Measurements from ENCODE around the gene IGSF6. TPM values are rescaled to one million over a fixed set of nuclear protein-coding genes. Genes with fewer than 3 reads are reported as not detected.
"Not testable (repeated sequence)": the region's sequence is repeated elsewhere in the genome, so short reads cannot be mapped to it uniquely, and the experiment has no call there.

IGSF6 gene
- total RNA-seq, 1 donor from 2014 or later: 0.76 TPM

DNA sequence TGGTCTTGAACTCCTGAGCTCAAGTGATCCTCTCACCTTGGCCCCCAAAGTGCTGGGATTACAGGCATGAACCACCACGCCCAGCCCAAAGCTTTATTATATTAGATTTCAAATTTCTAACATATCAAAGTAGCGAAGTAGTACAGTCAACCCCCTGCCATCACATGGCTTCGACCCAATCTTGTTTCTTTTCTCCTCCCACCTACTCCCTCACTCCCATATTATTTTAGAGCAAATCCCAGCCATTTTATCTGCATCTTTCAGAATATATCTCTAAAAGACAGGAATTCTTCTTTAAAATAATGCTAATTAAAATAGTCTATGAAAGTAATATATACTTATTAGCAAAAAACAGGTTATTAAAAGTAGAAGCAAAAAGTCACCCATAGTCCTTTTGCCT, 893 bp downstream of the IGSF6 start:
- ATAC-seq: no peak

DNA sequence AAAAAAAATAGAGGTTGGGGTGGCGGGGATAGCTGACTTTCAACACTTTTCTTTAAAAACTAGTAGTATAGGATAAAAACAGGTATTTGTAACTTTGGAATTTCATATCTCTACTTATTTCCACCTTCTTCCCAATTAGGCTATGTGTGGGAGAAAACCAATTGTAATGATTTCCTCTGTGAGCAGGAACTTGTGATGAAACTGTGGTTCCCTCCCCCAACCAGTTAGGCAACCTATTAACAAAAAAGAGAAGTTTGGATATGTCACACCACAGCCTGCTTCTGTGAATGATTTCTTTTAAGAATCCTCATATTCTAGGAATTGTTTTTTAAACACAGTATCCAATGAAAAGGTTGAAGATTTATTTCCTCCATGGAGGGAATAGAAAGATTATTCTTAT, 1.9 kb downstream of the IGSF6 start:
- ATAC-seq: no peak

DNA sequence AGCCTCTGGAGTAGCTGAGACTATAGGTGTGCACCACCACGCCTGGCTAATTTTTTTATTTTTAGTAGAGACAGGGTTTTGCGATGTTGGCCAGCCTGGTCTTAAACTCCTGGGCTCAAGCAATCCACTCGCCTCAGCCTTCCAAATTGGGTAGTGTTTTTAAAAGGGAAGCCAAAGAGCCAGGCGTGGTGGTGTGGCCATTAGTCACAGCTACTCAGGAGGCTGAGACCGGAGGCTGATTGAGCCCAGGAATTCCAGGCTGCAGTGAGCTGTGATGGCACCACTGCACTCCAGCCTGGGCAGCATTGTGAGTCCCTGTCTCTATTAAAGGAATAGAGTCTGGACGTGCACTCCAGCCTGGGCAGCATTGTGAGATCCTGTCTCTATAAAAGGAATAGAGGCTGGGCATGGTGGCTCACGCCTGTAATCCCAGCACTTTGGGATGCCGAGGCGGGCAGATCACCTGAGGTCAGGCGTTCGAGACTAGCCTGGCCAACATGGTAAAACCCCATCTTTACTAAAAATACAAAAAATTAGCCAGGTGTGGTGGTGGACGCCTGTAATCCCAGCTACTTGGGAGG, 2.5 kb downstream of the IGSF6 start:
- ATAC-seq: not testable (repeated sequence)

DNA sequence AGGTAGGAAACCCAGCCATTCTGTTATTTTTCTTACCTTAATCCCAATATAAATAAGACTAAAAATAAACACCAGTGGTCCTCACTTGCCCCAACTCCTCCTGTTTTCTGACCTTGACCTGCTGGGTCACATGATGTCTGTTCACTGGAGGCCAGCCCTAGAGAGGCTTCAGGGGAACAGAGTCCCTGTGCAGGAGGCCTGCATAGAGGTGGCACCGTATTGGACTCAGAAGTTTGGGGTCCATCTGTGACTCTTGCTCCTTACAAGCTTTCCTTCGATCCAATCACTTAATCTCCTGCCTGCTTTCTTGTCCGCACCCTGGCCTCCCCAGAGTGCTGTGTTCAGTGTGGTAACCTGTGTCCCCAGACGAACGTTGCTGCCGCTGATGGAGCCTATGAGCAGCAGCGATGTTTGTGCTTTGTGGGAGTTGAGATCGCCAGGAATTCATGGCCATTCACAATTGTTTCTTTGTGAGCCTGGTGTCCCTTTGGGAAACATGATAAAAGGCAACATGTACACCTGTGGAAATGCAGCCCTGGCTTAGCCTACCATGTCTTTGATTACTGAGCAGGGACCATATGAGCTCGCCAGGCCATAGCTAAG, 4.7 kb downstream of the IGSF6 start:
- ATAC-seq: no peak

DNA sequence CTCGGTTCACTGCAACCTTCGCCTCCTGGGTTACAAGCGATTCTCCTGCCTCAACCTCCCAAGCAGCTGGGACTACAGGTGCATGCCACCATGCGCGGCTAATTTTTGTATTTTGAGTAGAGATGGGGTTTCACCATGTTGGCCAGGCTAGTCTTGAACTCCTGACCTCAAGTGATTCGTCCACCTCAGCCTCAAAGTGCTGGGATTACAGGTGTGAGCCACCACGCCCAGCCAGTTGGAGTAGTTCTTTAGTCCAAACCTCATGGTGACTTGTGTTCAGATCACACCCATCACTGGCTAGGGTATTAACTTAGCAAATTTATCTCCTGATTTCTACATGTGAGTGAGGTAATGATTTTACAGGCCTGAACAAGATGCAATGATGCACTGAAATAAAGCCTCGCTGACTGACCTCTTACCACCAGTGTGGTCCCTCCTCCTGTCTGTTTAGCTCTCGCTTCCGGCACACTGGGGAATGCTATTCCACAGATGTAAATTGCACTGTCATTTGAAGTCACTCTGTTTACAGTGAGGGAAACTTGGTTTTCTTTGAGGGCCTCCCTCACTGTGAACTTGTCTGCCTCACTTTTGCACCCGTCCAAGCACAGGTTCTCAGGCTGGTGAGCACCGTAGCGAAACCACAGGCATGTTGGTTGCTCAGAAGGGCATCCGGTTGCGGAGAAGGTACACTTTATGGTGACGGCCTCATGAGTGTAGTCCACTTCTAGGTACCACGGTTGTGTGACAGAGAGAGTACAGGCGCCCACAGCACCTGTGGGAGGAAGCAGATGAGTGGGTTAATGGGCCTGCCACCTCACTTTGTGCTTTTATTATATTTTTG, 5.5 kb downstream of the IGSF6 start:
- peak; percentile 73 for ATAC-seq

GRCh38 chr16:21646091-21646490, 6.3 kb downstream of the IGSF6 start:
- ATAC-seq: no peak

DNA sequence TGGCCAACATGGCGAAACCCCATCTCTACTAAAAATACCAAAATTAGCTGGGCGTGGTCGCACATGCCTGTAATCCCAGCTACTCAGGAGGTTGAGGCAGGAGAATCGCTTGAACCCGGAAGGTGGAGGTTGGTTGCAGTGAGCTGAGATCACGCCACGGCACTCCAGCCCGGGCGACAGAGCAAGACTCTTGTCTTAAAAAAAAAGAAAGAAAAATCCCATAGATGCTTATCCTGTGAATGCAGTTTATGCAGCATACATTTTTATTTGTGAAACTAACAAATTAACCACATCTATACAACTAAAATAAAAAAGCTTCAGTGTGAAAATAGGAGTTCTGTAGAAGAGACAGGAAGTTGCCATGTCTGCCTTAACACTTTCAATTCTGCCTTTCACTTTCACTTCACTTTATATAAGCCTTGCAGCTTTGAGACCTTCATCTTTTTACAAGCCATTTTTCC, 7.1 kb downstream of the IGSF6 start:
- ATAC-seq: no peak

DNA sequence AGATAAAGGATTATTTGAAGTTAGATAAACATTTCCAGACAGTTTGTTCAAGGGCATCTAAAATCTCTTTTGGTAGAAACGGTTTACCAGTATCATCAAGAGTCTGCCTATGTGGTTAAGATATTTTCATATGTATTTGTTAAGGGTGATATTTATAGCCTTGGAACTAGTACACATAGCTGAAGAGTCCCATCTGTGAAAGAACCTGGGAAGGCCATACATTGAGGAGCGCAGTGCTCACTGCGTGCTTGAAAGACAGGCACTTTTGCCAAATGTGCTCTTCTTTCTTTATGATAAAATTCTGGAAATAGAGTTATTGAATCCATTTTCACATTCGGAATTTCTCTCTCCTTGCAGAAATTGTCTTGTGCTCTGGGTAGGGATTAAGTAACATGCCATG, 7.7 kb downstream of the IGSF6 start:
- ATAC-seq: no peak

DNA sequence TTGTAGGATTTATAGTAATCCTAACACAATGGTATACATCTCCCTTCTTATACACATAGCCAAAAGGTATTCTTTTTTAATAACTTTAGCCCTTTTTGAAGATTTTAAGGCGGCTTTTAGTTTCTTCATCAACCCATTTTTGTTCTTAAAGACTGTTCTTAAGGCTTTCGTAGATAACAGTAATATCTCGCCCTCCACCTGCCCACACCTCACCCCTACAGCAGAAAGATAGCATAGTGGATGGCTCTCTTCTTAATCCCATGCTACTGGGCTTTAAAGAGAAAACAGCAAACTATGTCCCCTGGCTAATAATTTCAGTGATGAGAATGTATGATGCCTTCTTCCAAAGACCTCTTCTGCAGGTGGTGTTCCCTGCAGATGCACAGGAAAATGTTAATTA, 8.6 kb downstream of the IGSF6 start:
- ATAC-seq: no peak

DNA sequence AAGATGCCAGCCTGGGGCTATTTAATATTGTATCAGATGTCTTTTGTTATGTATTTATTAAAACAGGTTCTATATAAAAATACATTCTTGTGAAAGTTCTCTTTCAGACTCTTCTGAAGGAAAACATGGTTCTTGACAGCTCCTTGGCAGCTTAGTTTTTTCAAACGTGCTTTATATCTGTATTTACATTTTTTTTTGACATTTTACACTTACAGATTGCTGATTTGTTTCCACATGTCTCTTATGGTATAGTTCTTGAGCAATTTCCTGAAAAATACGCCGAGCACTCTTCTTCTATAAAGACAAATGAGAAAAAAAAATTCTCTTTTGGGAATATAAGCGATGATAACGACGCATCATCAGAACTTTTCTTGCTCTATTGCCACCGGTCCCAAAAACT, 9.5 kb downstream of the IGSF6 start:
- no peak for ATAC-seq

DNA sequence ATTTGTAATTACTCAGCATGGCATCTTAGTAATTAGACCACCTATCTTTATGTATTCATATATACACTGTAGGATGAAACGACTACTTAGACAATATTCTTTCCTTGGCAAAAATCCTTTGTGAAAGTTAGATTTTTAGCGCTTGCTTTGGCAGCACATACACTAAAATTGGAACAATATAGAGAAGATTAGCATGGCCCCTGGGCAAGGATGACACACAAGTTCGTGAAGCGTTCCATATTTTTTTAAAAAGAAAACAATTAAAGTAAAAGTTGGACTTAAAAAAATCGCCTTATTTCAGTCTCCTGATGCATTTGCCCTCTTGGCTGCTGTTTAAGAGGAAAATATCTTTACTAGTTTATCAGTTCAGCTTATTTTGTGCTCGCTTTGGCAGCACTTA, 10.5 kb downstream of the IGSF6 start:
- no peak for ATAC-seq

DNA sequence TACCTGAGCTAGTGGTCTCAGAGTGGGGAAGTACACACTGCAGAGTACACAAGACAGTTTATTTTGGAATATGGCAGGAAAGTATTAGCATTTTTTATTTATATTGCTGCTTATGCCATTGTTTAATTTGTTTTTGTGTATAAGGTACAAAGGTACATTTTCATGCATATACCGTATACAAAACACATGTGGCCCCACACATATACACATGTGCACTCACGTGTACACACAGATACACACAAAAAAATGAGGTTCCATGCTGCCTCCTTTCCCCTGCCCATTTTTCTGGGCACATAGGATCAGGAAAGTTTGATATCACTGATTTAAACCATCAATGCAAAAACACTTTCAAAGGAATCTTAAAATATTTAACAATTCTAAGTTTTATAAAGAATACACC, 12.9 kb downstream of the IGSF6 start:
- no peak for ATAC-seq

DNA sequence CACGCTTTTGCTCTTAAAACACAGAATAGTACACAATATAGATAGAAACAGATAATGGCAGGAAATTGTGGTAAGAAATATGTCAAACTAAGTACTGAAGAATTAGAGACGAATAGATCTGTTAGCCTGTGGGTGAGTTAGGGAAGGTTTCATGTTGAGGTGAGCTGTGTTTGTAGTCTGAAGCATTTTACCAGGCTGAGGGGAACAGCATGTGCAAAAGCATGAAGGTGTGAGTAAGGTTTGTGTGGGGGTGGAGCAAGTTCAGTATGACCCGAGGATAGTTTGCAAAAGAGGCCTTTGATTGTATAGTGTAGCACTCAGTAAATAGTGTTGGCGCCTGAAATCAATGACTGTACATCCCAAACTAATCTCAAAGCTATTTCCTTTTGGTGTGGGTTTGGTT, 13.8 kb downstream of the IGSF6 start:
- ATAC-seq: peak; percentile 93

- ATAC-seq: peak; percentile 38
These were observed 15.1 kb downstream of the IGSF6 start for GRCh38 chr16:21637032-21637968.

DNA sequence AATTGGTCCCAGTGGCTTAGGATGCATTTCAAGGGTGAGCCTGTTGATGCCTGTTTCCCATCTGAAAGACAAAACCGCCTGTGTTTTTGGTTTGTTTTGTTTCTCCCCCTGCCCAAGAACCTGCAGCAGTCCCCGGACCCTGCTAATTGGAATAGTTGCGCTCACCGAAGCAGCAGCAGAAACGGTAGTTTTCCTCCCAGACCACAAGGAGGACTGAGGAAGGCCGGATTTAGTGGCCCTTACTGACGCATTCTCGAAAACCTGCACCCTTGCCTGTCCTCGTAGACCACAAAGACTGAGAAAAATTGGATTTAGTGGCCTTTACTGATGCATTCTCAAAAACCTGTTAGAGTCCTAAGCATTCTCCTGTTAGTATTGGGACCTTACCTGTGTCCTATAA, 16.7 kb downstream of the IGSF6 start:
- ATAC-seq: not testable (repeated sequence)

GRCh38 chr16:21634216-21634615, 18.2 kb downstream of the IGSF6 start:
- no peak for ATAC-seq

- not testable (repeated sequence) for ATAC-seq
These were observed 20.3 kb downstream of the IGSF6 start for GRCh38 chr16:21631951-21632575.

GRCh38 chr16:21631376-21631775, 21.0 kb downstream of the IGSF6 start:
- not testable (repeated sequence) for ATAC-seq

- ATAC-seq: not testable (repeated sequence)
These were observed 21.5 kb downstream of the IGSF6 start for GRCh38 chr16:21630866-21631265.

GRCh38 chr16:21629616-21630539, 22.5 kb downstream of the IGSF6 start:
- not testable (repeated sequence) for ATAC-seq

GRCh38 chr16:21628772-21629171, 23.6 kb downstream of the IGSF6 start:
- peak; percentile 66 for ATAC-seq

Data from esophagus mucosa (tissue), 1 donor.